Stomach (tissue), 4 donors: ENCODE results near the gene TRIM66.

Experiments
- EP300 ChIP-seq: sonication (generic); formaldehyde crosslinking; IDR thresholded peaks from one replicate; pipeline ENCODE4 v1.6.1; 2017; ENCODE audit warnings: antibody characterized with exemption
- POLR2AphosphoS5 ChIP-seq, 3 donors: sonication (generic); formaldehyde crosslinking; IDR thresholded peaks; one replicate each; pipeline ENCODE4 v1.6.1; 2016; ENCODE audit warnings: antibody characterized with exemption in 3 of 3
- TF ChIP-seq, protein P1 (sequence below), 7 experiments: fragments of 450-650 bp in 4 of 7; fragments of 200-600 bp in 3 of 7; sonication (generic) in 3 of 7; IDR thresholded peaks; one replicate each; pipeline ENCODE4 v1.5.1; 2016 to 2019; ENCODE audit warnings: antibody characterized with exemption in 7 of 7, control low read depth in 2 of 7, mild to moderate bottlenecking in 1 of 7

DNA sequence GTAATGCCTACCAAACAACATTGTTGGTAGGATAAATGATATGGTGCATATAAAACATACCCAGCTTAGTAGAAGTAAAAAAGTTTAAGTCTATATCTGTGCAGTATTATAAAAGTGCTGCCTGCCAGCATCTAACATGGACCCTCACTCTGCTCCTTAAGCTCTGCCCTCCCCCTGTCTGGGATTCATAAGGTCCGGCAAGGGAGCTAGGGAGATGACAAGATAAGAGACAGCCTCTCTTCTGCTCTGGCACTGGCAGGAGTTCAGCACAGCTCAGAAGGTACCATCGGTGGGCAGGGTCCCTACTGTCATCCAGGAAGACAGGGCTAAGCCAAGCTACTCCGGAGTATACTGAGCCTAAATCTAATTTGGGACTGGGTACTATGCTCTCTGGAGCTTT is 42.8 kb downstream of the TRIM66 start:
- no peak for TF ChIP-seq POLR2AphosphoS5 (IDR thresholded peaks at IDR 0.05)
- TF ChIP-seq, protein P1, sequence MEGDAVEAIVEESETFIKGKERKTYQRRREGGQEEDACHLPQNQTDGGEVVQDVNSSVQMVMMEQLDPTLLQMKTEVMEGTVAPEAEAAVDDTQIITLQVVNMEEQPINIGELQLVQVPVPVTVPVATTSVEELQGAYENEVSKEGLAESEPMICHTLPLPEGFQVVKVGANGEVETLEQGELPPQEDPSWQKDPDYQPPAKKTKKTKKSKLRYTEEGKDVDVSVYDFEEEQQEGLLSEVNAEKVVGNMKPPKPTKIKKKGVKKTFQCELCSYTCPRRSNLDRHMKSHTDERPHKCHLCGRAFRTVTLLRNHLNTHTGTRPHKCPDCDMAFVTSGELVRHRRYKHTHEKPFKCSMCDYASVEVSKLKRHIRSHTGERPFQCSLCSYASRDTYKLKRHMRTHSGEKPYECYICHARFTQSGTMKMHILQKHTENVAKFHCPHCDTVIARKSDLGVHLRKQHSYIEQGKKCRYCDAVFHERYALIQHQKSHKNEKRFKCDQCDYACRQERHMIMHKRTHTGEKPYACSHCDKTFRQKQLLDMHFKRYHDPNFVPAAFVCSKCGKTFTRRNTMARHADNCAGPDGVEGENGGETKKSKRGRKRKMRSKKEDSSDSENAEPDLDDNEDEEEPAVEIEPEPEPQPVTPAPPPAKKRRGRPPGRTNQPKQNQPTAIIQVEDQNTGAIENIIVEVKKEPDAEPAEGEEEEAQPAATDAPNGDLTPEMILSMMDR (IDR thresholded peaks at IDR 0.05), result no peak
- TF ChIP-seq EP300, result no peak
